SK-N-SH treated with all-trans-retinoic acid at 6 μM for 48 hours (cell line): ENCODE measurements around the gene RNF207.

ENCODE experiments used
- ATAC-seq: fragments of 200-7000 bp; cut with Tn5 transposase; 3 replicates; pipeline ENCODE4 v1.9.1; 2020; ENCODE audit warnings: mild to moderate bottlenecking, moderate library complexity
- ARNTL ChIP-seq: fragments of 450-650 bp; formaldehyde crosslinking; IDR thresholded peaks from 2 replicates; pipeline ENCODE4 v1.5.0; 2020; ENCODE audit warnings: low read depth, mild to moderate bottlenecking, moderate library complexity, borderline replicate concordance
- ESRRG ChIP-seq: fragments of 250-450 bp; sonication (Bioruptor Pico); IDR thresholded peaks from 2 replicates; pipeline ENCODE4 v1.6.1; 2021; ENCODE audit warnings: mild to moderate bottlenecking
- GLIS3 ChIP-seq: fragments of 250-450 bp; sonication (Bioruptor Pico); IDR thresholded peaks from 2 replicates; pipeline ENCODE4 v1.5.0; 2020; ENCODE audit warnings: mild to moderate bottlenecking, moderate library complexity
- ISL1 ChIP-seq: fragments of 250-450 bp; sonication (Bioruptor Pico); IDR thresholded peaks from 2 replicates; pipeline ENCODE4 v2.1.2; 2022; ENCODE audit warnings: mild to moderate bottlenecking, moderate library complexity
- OSR1 ChIP-seq: fragments of 250-450 bp; sonication (Bioruptor Pico); IDR thresholded peaks from 2 replicates; pipeline ENCODE4 v1.8.0; 2022; ENCODE audit warnings: moderate library complexity, mild to moderate bottlenecking, inconsistent platforms
- PATZ1 ChIP-seq: fragments of 250-450 bp; sonication (Bioruptor Pico); IDR thresholded peaks from 2 replicates; pipeline ENCODE4 v1.8.0; 2020; ENCODE audit warnings: mild to moderate bottlenecking, moderate library complexity, borderline replicate concordance
- PPARA ChIP-seq: fragments of 250-450 bp; sonication (Bioruptor Pico); IDR thresholded peaks from 2 replicates; pipeline ENCODE4 v1.5.0; 2020; ENCODE audit warnings: mild to moderate bottlenecking, borderline replicate concordance
- RARB ChIP-seq: fragments of 250-450 bp; sonication (Bioruptor Pico); IDR thresholded peaks from 2 replicates; pipeline ENCODE4 v1.8.0; 2021; ENCODE audit warnings: mild to moderate bottlenecking, moderate library complexity
- SNAI2 ChIP-seq: fragments of 250-450 bp; sonication (Bioruptor Pico); IDR thresholded peaks from 2 replicates; pipeline ENCODE4 v1.5.0; 2020; ENCODE audit warnings: mild to moderate bottlenecking, moderate library complexity
- TCF4 ChIP-seq: fragments of 250-450 bp; sonication (Bioruptor Pico); IDR thresholded peaks from 2 replicates; pipeline ENCODE4 v1.8.0; 2021; ENCODE audit warnings: mild to moderate bottlenecking, moderate library complexity, borderline replicate concordance
- TOX ChIP-seq: fragments of 250-450 bp; sonication (Bioruptor Pico); IDR thresholded peaks from 2 replicates; pipeline ENCODE4 v1.8.0; 2021; ENCODE audit warnings: mild to moderate bottlenecking, moderate library complexity, borderline replicate concordance
- ZC3H10 ChIP-seq: fragments of 250-450 bp; sonication (Bioruptor Pico); IDR thresholded peaks from 2 replicates; pipeline ENCODE4 v1.5.1; 2021; ENCODE audit warnings: mild to moderate bottlenecking, moderate library complexity
- ZFP3 ChIP-seq: fragments of 250-450 bp; sonication (Bioruptor Pico); IDR thresholded peaks from 2 replicates; pipeline ENCODE4 v1.5.0; 2020; ENCODE audit warnings: mild to moderate bottlenecking, moderate library complexity
- ZFP30 ChIP-seq: fragments of 450-650 bp; formaldehyde crosslinking; IDR thresholded peaks from 2 replicates; pipeline ENCODE4 v1.5.0; 2022; ENCODE audit warnings: mild to moderate bottlenecking, moderate library complexity
- ZNF565 ChIP-seq: fragments of 450-650 bp; formaldehyde crosslinking; conservative IDR thresholded peaks from 2 replicates; pipeline ENCODE4 v1.5.0; 2020; ENCODE audit warnings: low read depth, mild to moderate bottlenecking, moderate library complexity
- ZNF70 ChIP-seq: fragments of 450-650 bp; formaldehyde crosslinking; IDR thresholded peaks from 2 replicates; pipeline ENCODE4 v1.5.0; 2020; ENCODE audit warnings: mild to moderate bottlenecking, moderate library complexity
- ZNF8 ChIP-seq: fragments of 450-650 bp; formaldehyde crosslinking; IDR thresholded peaks from 2 replicates; pipeline ENCODE4 v1.5.0; 2020; ENCODE audit warnings: mild to moderate bottlenecking, moderate library complexity
- TF ChIP-seq, protein P1 (sequence below): fragments of 250-450 bp; sonication (Bioruptor Pico); IDR thresholded peaks from 2 replicates; pipeline ENCODE4 v1.5.1; 2020; ENCODE audit warnings: low read depth, mild to moderate bottlenecking, moderate library complexity
- TF ChIP-seq, protein P2 (sequence below): fragments of 250-450 bp; sonication (Bioruptor Pico); IDR thresholded peaks from 2 replicates; pipeline ENCODE4 v1.5.1; 2021; ENCODE audit warnings: mild to moderate bottlenecking, moderate library complexity
- TF ChIP-seq, protein P3 (sequence below): fragments of 250-450 bp; sonication (Bioruptor Pico); IDR thresholded peaks from 2 replicates; pipeline ENCODE4 v1.8.0; 2021; ENCODE audit warnings: low read depth, mild to moderate bottlenecking, moderate library complexity, borderline replicate concordance

Gene RNF207

GRCh38 chr1:6263716-6264115, 57.8 kb downstream of the RNF207 start:
- TF ChIP-seq ZNF565 (no peak), PATZ1 (CRISPR knock-in tag) (no peak), TCF4 (CRISPR knock-in tag) (no peak)
- TF ChIP-seq, all 23 proteins: peak for 0
- no peak for ATAC-seq

DNA sequence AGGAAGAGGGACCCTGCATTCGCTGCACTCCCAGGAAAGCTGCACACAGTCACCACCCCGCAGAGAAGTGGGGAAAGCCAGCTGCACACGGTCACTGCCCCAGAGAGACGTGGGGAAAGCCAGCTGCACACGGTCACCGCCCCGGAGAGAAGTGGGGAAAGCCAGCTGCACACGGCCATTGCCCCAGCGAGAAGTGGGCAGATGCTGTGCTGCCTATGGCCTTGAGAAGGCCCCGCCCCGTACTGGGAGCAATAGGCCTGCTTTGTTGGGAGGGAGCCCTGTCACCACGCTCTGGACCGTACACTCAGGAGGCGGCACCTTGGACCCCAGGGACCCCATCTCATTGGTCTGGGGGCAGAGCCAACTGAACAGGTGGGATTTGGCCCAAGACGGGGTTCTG, 59.2 kb downstream of the RNF207 start:
- ATAC-seq: no peak
- no peak for TF ChIP-seq PATZ1 (CRISPR knock-in tag)
- TF ChIP-seq OSR1 (CRISPR knock-in tag): no peak
- TF ChIP-seq, protein P1, sequence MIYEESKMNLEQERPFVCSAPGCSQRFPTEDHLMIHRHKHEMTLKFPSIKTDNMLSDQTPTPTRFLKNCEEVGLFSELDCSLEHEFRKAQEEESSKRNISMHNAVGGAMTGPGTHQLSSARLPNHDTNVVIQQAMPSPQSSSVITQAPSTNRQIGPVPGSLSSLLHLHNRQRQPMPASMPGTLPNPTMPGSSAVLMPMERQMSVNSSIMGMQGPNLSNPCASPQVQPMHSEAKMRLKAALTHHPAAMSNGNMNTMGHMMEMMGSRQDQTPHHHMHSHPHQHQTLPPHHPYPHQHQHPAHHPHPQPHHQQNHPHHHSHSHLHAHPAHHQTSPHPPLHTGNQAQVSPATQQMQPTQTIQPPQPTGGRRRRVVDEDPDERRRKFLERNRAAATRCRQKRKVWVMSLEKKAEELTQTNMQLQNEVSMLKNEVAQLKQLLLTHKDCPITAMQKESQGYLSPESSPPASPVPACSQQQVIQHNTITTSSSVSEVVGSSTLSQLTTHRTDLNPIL: no peak
- TF ChIP-seq GLIS3 (CRISPR knock-in tag): no peak
- no peak for TF ChIP-seq ZFP3 (CRISPR knock-in tag)
- TF ChIP-seq ESRRG (CRISPR knock-in tag): no peak
- no peak for TF ChIP-seq ZNF565
- TF ChIP-seq, protein P2, sequence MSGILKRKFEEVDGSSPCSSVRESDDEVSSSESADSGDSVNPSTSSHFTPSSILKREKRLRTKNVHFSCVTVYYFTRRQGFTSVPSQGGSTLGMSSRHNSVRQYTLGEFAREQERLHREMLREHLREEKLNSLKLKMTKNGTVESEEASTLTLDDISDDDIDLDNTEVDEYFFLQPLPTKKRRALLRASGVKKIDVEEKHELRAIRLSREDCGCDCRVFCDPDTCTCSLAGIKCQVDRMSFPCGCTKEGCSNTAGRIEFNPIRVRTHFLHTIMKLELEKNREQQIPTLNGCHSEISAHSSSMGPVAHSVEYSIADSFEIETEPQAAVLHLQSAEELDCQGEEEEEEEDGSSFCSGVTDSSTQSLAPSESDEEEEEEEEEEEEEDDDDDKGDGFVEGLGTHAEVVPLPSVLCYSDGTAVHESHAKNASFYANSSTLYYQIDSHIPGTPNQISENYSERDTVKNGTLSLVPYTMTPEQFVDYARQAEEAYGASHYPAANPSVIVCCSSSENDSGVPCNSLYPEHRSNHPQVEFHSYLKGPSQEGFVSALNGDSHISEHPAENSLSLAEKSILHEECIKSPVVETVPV (CRISPR knock-in tag): no peak
- TF ChIP-seq, protein P3, sequence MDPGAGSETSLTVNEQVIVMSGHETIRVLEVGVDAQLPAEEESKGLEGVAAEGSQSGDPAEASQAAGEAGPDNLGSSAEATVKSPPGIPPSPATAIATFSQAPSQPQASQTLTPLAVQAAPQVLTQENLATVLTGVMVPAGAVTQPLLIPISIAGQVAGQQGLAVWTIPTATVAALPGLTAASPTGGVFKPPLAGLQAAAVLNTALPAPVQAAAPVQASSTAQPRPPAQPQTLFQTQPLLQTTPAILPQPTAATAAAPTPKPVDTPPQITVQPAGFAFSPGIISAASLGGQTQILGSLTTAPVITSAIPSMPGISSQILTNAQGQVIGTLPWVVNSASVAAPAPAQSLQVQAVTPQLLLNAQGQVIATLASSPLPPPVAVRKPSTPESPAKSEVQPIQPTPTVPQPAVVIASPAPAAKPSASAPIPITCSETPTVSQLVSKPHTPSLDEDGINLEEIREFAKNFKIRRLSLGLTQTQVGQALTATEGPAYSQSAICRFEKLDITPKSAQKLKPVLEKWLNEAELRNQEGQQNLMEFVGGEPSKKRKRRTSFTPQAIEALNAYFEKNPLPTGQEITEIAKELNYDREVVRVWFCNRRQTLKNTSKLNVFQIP (CRISPR knock-in tag): no peak
- no peak for TF ChIP-seq ISL1 (CRISPR knock-in tag)
- TF ChIP-seq, all 23 proteins: peak for 0

- TF ChIP-seq, protein P1: no peak
- TF ChIP-seq ZNF8 (no peak), ISL1 (CRISPR knock-in tag) (no peak), ZFP3 (CRISPR knock-in tag) (no peak), ZFP30 (CRISPR knock-in tag) (no peak), ZNF565 (no peak), SNAI2 (CRISPR knock-in tag) (no peak), ZNF70 (CRISPR knock-in tag) (no peak), RARB (CRISPR knock-in tag) (no peak), ZC3H10 (CRISPR knock-in tag) (no peak), TOX (CRISPR knock-in tag) (no peak), PPARA (no peak), ARNTL (CRISPR knock-in tag) (no peak), OSR1 (CRISPR knock-in tag) (no peak), GLIS3 (CRISPR knock-in tag) (no peak)
- TF ChIP-seq, protein P3 (CRISPR knock-in tag): no peak
- ATAC-seq: no peak
These were observed 60.7 kb downstream of the RNF207 start for GRCh38 chr1:6266641-6267040.
